GM23338 (cell line): ENCODE data around the gene BET1.

Experiments
- CREB1 ChIP-seq: fragments of 250-450 bp; sonication (Bioruptor Pico); IDR thresholded peaks from 2 replicates; pipeline ENCODE4 v1.5.0; 2020; ENCODE audit warnings: low read depth, mild to moderate bottlenecking, moderate library complexity
- CTCF ChIP-seq, 2 experiments: fragments of 200-600 bp in 1 of 2; sonication (generic) in 1 of 2; conservative IDR thresholded peaks; 2 replicates each; pipeline versions ENCODE4 v1.5.1 to v1.6.1; 2016 to 2017; ENCODE audit warnings: antibody characterized with exemption in 2 of 2, low read depth in 2 of 2, mild to moderate bottlenecking in 2 of 2, moderate library complexity in 1 of 2
- ETS1 ChIP-seq: IDR thresholded peaks from 2 replicates; pipeline ENCODE4 v1.6.1; 2016; ENCODE audit warnings: antibody characterized with exemption
- EZH2 ChIP-seq: fragments of 200-600 bp; sonication (generic); IDR thresholded peaks from one replicate; pipeline ENCODE4 v1.8.0; 2017; ENCODE audit warnings: antibody characterized with exemption, mild to moderate bottlenecking, low read depth; ENCODE audit not compliant: unreplicated experiment
- EZH2phosphoT487 ChIP-seq: fragments of 200-600 bp; sonication (generic); IDR thresholded peaks from one replicate; pipeline ENCODE4 v1.8.1; 2018; ENCODE audit warnings: antibody characterized with exemption; ENCODE audit not compliant: unreplicated experiment
- JUNB ChIP-seq: IDR thresholded peaks from one replicate; pipeline ENCODE4 v1.6.1; 2016; ENCODE audit warnings: antibody characterized with exemption; ENCODE audit not compliant: unreplicated experiment
- NANOG ChIP-seq: IDR thresholded peaks from 2 replicates; pipeline ENCODE4 v1.6.1; 2016; ENCODE audit warnings: antibody characterized with exemption, borderline replicate concordance
- POLR2AphosphoS5 ChIP-seq: IDR thresholded peaks from 2 replicates; pipeline ENCODE4 v1.6.1; 2016; ENCODE audit warnings: antibody characterized with exemption, low read depth
- REST ChIP-seq: IDR thresholded peaks from one replicate; pipeline ENCODE4 v1.6.1; 2018; ENCODE audit warnings: antibody characterized with exemption; ENCODE audit not compliant: unreplicated experiment
- STAT1 ChIP-seq: IDR thresholded peaks from one replicate; pipeline ENCODE4 v1.6.1; 2016; ENCODE audit warnings: antibody characterized with exemption; ENCODE audit not compliant: unreplicated experiment
- ZNF114 ChIP-seq: fragments of 250-450 bp; sonication (Bioruptor Pico); IDR thresholded peaks from 2 replicates; pipeline ENCODE4 v1.5.0; 2020; ENCODE audit warnings: mild to moderate bottlenecking, moderate library complexity
- ZNF331 ChIP-seq: fragments of 250-450 bp; sonication (Bioruptor Pico); IDR thresholded peaks from 2 replicates; pipeline ENCODE4 v1.5.0; 2020; ENCODE audit warnings: low read depth, mild to moderate bottlenecking, moderate library complexity
- ZNF462 ChIP-seq: fragments of 250-450 bp; sonication (Bioruptor Pico); IDR thresholded peaks from 2 replicates; pipeline ENCODE4 v1.5.0; 2020; ENCODE audit warnings: mild to moderate bottlenecking, moderate library complexity

- TF ChIP-seq CTCF (conservative IDR thresholded peaks at IDR 0.05; ENCODE audit: low read depth in 2 of 2) (no peak), EZH2phosphoT487 (no peak), EZH2 (no peak), POLR2AphosphoS5 (no peak), REST (no peak), CREB1 (no peak), JUNB (no peak), ZNF331 (no peak), ZNF462 (no peak), ZNF114 (CRISPR knock-in tag) (no peak), ETS1 (no peak), STAT1 (no peak), NANOG (no peak)
These were observed 58.2 kb downstream of the BET1 start for GRCh38 chr7:93945756-93946535.
